Measurements from ENCODE around the gene SH2D4B. TPM values are rescaled to one million over a fixed set of nuclear protein-coding genes. Genes with fewer than 3 reads are reported as not detected.
"Not testable (repeated sequence)": the region's sequence is repeated elsewhere in the genome, so short reads cannot be mapped to it uniquely, and the experiment has no call there.

The SH2D4B gene
- total RNA-seq, 1 experiment from 2014 or later, result 0.24 TPM

DNA sequence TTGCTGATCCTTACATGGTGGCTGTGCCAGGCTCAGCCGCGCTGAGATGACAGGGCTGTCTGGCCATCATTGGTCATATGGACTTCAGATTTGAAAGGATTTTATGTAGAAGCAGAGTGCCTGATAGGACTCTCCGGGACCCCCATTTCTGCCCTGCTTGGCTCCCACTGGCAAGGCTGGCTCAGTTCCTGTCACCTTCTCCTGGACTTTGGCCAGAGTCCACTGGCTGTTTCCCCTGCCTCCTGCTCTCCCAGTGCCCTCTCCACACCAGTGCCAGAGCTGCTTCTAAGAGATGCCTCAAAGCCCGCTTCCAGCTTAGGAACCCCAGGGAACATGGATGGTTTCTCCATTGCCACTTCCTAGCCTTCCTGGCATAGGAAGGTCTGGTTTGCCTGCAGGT, 5.1 kb upstream of the SH2D4B start:
- Histone ChIP-seq H3K4me3 (no peak overlapping the region), H4K20me1 (ENCODE audit: insufficient read depth) (no peaks in the 10 kb centered on the region), H3K79me2 (ENCODE audit: low read depth) (no peaks in the 10 kb centered on the region), H3K27me3 (ENCODE audit: insufficient read depth, low read depth) (no peaks in the 10 kb centered on the region), H3K4me1 (replicated peaks; ENCODE audit: insufficient read depth) (0 out of 2 replicates have a peak, but pooled peaks cover 6% of the 10 kb centered on the region), H3K9me3 (ENCODE audit: insufficient read depth, low read depth) (no peaks in the 10 kb centered on the region), H3K9me2 (ENCODE audit: insufficient read depth) (no peaks in the 10 kb centered on the region), H2AFZ (no peak overlapping the region), H3K27ac (no peak overlapping the region), H3F3A (ENCODE audit: insufficient read depth, low read depth) (peaks cover 4% of the 10 kb centered on the region; the same call in 1 of the 2 replicates), H3K36me3 (ENCODE audit: low read depth) (no peaks in the 10 kb centered on the region), H3K4me2 (no peak overlapping the region)
- POLR2A ChIA-PET (ENCODE audit: unreplicated experiment), result no interaction called here
- intact Hi-C loops (cut with micrococcal nuclease; ENCODE audit: unreplicated experiment), result loop anchor here (5.0 to 10.0 kb wide), 2 partner anchors 270 to 392 kb away; no protein-coding TSS in a partner anchor
- TF ChIP-seq CTCF (conservative IDR thresholded peaks at IDR 0.05) (no peak), EZH2 (IDR thresholded peaks at IDR 0.05; ENCODE audit: low read depth) (no peak)
- no peak for DNase-seq
- BruUV-seq (replicated peaks), result no TSS peak
- CTCF ChIA-PET, result no interaction called here

- H3K27ac ChIP-seq; DNase-seq; H3K27me3 ChIP-seq (ENCODE audit: insufficient read depth, low read depth); H3K4me1 ChIP-seq (replicated peaks; ENCODE audit: insufficient read depth); H4K20me1 ChIP-seq (ENCODE audit: insufficient read depth); H3K9me3 ChIP-seq (ENCODE audit: insufficient read depth, low read depth); H3K79me2 ChIP-seq (ENCODE audit: low read depth); BruUV-seq (replicated peaks); H3K36me3 ChIP-seq (ENCODE audit: low read depth); CTCF ChIA-PET; H3K4me2 ChIP-seq; H3K9me2 ChIP-seq (ENCODE audit: insufficient read depth); H2AFZ ChIP-seq; POLR2A ChIA-PET (ENCODE audit: unreplicated experiment); H3F3A ChIP-seq (ENCODE audit: insufficient read depth, low read depth); H3K4me3 ChIP-seq: not testable (repeated sequence)
- intact Hi-C loops (cut with micrococcal nuclease; ENCODE audit: unreplicated experiment), result loop anchor here (5.0 to 10.0 kb wide), 2 partner anchors 272 to 391 kb away; no protein-coding TSS in a partner anchor
Measured at GRCh38 chr10:80534059-80534458, 3.6 kb upstream of the SH2D4B start.

GRCh38 chr10:80534646-80535045, 3.1 kb upstream of the SH2D4B start:
- POLR2A ChIA-PET (ENCODE audit: unreplicated experiment); H3K36me3 ChIP-seq (ENCODE audit: low read depth); BruUV-seq (replicated peaks); H3K9me2 ChIP-seq (ENCODE audit: insufficient read depth); H3K9me3 ChIP-seq (ENCODE audit: insufficient read depth, low read depth); H3K4me1 ChIP-seq (replicated peaks; ENCODE audit: insufficient read depth); DNase-seq; CTCF ChIA-PET; H3K4me2 ChIP-seq; H3K27ac ChIP-seq; H3F3A ChIP-seq (ENCODE audit: insufficient read depth, low read depth); H4K20me1 ChIP-seq (ENCODE audit: insufficient read depth); H3K79me2 ChIP-seq (ENCODE audit: low read depth); H3K27me3 ChIP-seq (ENCODE audit: insufficient read depth, low read depth); H3K4me3 ChIP-seq; H2AFZ ChIP-seq: not testable (repeated sequence)
- intact Hi-C loops (cut with micrococcal nuclease; ENCODE audit: unreplicated experiment), result loop anchor here (1.0 to 10.0 kb wide), 3 partner anchors 90 to 390 kb away; no protein-coding TSS in a partner anchor

DNA sequence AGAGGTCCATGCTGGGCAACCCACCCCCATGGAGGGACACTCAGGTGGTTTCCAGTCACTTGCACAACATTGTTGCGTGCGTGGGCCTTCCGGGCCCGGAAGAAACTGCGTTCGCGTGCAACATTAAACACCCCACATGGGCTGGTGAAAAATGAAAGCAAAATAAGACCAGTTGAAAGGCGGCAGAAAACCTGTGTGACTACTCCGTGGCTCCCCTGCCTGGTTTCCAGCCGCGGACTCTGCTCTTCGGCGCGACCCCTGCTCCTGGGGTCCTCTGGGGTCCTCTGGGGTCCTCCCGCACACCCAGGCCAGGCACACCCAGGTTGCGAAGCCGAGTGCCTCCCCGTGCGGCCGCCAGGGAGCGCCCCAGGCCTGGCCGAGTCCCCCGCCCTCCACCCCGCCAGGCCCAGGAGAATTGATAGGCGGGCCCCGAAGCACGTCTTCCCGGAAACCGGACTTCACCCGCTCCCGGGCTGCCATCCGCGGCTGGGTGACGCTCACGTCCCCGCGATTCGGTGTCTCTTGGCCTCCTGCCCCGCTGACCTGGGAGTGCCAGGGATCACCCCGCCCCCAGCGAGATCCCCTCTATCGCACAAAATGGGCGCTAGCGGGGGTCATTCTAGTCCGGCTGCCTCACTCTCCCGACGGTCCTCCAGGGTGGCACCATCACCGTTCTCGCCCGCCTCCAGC, 1.9 kb upstream of the SH2D4B start:
- Histone ChIP-seq H4K20me1 (ENCODE audit: insufficient read depth) (no peaks in the 10 kb centered on the region), H3K9me3 (ENCODE audit: insufficient read depth, low read depth) (no peaks in the 10 kb centered on the region), H3K79me2 (ENCODE audit: low read depth) (no peaks in the 10 kb centered on the region), H3K27ac (no peak overlapping the region), H3K36me3 (ENCODE audit: low read depth) (no peaks in the 10 kb centered on the region), H3K4me3 (peak overlapping the region; percentile 67), H3K9me2 (ENCODE audit: insufficient read depth) (no peaks in the 10 kb centered on the region), H3F3A (ENCODE audit: insufficient read depth, low read depth) (peaks cover 4% of the 10 kb centered on the region; the same call in 1 of the 2 replicates), H3K27me3 (ENCODE audit: insufficient read depth, low read depth) (no peaks in the 10 kb centered on the region), H2AFZ (peak overlapping the region; percentile 89), H3K4me1 (replicated peaks; ENCODE audit: insufficient read depth) (0 out of 2 replicates have a peak, but pooled peaks cover 6% of the 10 kb centered on the region), H3K4me2 (peak overlapping the region; percentile 81)
- DNase-seq, result peak; percentile 57 to 80
- ChIA-PET POLR2A (ENCODE audit: unreplicated experiment) (no interaction called here), CTCF (interaction anchor here (0.6 to 1.0 kb wide), 3 partner anchors 25 to 128 kb away, joined by 3 to 9 read pairs (median 3); no protein-coding TSS in a partner anchor)
- intact Hi-C loops (cut with micrococcal nuclease; ENCODE audit: unreplicated experiment), result loop anchor here (1.0 to 10.0 kb wide), 2 partner anchors 92 to 389 kb away; no protein-coding TSS in a partner anchor
- no TSS peak for BruUV-seq (replicated peaks)
- TF ChIP-seq CTCF (conservative IDR thresholded peaks at IDR 0.05), result peak; percentile 89
- TF ChIP-seq EZH2 (IDR thresholded peaks at IDR 0.05; ENCODE audit: low read depth), result no peak

Measured in PC-9 (cell line).